C4-2B (cell line): ENCODE data around the gene SMIM7.
"Not testable (repeated sequence)": the region's sequence is repeated elsewhere in the genome, so short reads cannot be mapped to it uniquely, and the experiment has no call there.

Experiments used
- H3K27ac ChIP-seq: fragments of 450-650 bp; 2 replicates; pipeline ENCODE4 v1.5.1; 2017
- CTCF ChIP-seq: fragments of 450-650 bp; conservative IDR thresholded peaks from 2 replicates; pipeline ENCODE4 v1.5.1; 2017; ENCODE audit warnings: mild to moderate bottlenecking
- ZFX ChIP-seq: fragments of 450-650 bp; IDR thresholded peaks from 2 replicates; pipeline ENCODE4 v1.6.1; 2017

Gene SMIM7

GRCh38 chr19:16679811-16680210 is 19.9 kb upstream of the SMIM7 start:
- no peak overlapping the region for H3K27ac ChIP-seq
- no peak for TF ChIP-seq ZFX
- TF ChIP-seq CTCF, result no peak

- TF ChIP-seq ZFX, result no peak
- no peak for TF ChIP-seq CTCF
- no peak overlapping the region for H3K27ac ChIP-seq
Measured at GRCh38 chr19:16678498-16678897, 18.6 kb upstream of the SMIM7 start.

- TF ChIP-seq ZFX (no peak), CTCF (no peak)
- no peak overlapping the region for H3K27ac ChIP-seq
Measured at GRCh38 chr19:16677055-16677454, 17.1 kb upstream of the SMIM7 start.

GRCh38 chr19:16676101-16676798 is 16.3 kb upstream of the SMIM7 start:
- H3K27ac ChIP-seq, result no peak overlapping the region
- TF ChIP-seq ZFX, result no peak
- no peak for TF ChIP-seq CTCF

GRCh38 chr19:16673839-16674238 is 13.9 kb upstream of the SMIM7 start:
- not testable (repeated sequence) for H3K27ac ChIP-seq

- TF ChIP-seq ZFX (no peak), CTCF (no peak)
- no peak overlapping the region for H3K27ac ChIP-seq
Measured at GRCh38 chr19:16673231-16673630, 13.3 kb upstream of the SMIM7 start.

- TF ChIP-seq CTCF (no peak), ZFX (no peak)
- no peak overlapping the region for H3K27ac ChIP-seq
Measured at GRCh38 chr19:16671652-16672274, 11.8 kb upstream of the SMIM7 start.

GRCh38 chr19:16670291-16670690 is 10.3 kb upstream of the SMIM7 start:
- no peak for TF ChIP-seq CTCF
- no peak for TF ChIP-seq ZFX
- H3K27ac ChIP-seq, result no peak overlapping the region

- H3K27ac ChIP-seq, result not testable (repeated sequence)
Measured at GRCh38 chr19:16668702-16669101, 8.8 kb upstream of the SMIM7 start.
